IPS DF 4.7 (cell line): Measurements from ENCODE around the gene RELCH.

Experiments used
- DNase-seq: peaks from one replicate; pipeline ENCODE4 v3.0.0-alpha.2; 2013; ENCODE audit warnings: low spot score; ENCODE audit errors: extremely low read depth

Gene RELCH

GRCh38 chr18:62323483-62324180, 136.6 kb downstream of the RELCH start:
- no peak for DNase-seq

DNA sequence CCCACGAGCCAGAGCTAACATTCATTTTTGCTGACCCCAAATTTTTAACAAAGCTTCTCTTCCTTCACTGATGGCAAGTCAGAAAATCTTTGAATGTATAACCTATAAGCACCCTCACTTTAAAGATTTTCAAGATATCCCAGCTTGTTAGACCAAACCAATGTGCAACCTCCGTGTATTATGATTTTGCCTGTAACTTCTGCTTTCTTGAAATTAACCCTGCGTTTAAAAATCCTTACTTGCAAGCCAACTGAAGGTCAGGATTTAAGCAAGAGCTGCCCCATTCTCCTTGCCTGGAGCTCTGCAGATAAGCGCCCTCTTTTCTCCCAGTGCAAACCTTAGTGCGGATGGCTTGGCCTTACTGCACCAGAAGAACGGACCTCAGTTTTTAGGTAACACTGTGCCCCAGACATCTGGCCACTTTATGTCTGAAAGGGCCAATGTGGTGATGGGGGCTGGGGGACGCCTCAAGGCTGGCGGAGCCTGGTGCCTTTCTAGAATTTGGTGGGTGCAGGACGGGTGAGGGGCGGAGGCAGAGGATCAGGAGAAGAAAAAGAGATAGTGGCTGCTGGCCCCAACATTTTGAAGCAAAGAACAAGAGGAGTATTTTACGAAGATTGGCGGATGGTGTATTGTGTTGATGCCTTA, 137.2 kb downstream of the RELCH start:
- no peak for DNase-seq

DNA sequence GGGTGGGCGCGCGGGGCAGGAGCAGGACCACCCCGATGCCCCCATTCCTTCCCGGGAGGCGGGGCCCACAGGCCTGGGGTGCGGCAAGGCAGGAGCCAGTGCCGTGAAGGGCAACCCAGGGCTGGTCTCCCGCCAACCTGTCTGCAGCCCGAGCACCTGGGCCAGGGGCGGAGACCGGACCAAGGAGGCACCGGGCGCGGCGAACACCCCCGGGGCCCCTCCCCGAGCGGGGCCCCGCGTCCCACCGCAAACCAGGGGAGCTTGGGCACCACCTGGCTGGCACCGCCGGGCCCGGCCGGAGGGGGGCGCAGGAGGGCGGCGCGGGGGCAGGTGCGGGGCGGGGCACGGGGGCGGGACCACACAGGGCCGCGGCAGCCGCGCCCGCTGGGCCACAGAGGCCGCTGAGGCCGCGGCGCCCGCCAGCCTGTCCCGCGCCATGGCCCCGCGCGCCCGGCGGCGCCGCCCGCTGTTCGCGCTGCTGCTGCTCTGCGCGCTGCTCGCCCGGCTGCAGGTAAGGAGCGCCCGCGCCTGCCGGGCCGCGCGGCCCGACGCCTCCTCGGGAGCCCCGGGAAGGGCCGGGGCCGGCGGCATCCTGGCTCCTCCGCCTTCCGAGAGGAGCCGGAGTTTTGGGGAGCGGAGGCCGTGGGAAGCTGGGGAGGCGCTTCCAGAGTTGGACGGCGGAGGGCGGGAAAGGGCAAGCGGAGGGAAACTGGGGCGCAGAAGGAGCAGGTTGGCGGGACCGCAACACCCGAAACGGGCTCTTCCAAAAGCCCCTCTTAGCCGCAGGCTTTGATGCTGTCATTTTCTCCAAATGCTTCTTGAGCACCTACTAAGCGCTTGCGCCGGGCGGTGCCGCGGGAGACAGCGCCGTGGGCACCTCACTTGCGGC, 138.1 kb downstream of the RELCH start, which contains the start of gene TNFRSF11A:
TNFRSF11A (plus strand) TSS at position 394 of the 889 bp plus-strand sequence; CDS start at position 437, 43 bp downstream.
- DNase-seq = no peak

GRCh38 chr18:62325806-62326645, 139.0 kb downstream of the RELCH start:
- DNase-seq = no peak

GRCh38 chr18:62326646-62327348, 139.7 kb downstream of the RELCH start:
- no peak for DNase-seq

DNA sequence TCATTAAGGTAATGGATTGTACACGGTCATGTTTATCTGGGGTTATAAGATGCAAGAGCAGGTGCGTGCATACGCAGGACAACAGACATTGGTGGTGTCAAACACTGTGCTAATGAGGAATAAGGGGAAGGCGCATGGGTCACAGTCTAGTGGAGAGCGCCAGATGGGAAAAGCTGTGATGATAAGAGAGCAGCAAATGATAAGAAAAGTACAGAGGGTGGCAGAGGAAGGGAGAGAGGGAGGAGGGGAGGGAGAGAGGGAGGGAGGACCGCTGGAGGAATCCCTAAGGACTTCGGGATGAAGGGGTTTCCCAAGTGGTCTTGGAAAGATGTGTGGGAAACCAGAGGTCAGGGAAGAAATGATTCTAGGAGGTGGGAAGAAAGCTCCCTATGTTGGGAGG, 140.9 kb downstream of the RELCH start:
- DNase-seq = no peak

DNA sequence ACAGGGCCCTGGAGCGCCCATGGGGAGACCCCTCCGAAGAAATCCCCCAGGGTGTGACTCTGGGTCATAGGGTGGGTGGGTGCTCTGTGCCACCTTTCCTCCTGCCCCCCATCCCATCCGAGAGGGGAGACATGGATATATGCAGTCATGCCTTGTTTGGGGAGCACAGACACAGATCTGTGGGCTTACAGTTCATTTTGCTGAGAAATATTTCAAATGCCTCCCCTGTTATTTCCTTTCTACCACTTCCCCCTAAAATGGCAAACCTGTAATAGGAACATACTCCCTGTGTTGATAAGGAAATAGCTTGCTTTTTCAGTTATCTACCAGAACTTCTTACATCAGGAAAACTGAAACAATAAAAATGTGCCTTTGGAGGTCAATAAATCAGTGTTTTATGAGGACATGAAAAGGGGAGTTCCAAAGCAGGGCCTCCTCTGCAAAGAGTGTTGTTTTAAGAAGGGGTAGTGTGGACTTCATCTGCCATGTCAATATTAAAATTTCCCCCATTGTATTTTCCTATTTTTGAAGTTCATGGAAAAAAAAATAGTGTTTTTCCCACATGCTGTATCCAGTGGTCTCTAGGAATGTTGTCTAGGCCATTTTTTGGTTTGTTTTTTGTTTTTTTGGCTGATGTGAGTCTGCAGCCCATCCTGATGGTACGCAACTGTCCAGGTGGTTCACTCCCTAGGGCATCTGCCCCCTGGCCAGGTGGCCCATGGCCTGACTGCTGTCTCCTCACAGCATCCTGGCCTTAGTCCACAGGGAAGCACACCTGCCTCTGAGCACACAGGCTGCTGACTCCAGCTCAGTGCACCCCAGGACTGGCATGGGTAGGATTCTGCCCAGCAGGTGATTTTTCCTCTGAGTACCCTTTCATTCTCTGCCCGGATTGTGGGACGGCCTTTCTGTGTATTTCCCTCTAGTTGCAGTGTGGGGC, 141.8 kb downstream of the RELCH start:
- no peak for DNase-seq

DNA sequence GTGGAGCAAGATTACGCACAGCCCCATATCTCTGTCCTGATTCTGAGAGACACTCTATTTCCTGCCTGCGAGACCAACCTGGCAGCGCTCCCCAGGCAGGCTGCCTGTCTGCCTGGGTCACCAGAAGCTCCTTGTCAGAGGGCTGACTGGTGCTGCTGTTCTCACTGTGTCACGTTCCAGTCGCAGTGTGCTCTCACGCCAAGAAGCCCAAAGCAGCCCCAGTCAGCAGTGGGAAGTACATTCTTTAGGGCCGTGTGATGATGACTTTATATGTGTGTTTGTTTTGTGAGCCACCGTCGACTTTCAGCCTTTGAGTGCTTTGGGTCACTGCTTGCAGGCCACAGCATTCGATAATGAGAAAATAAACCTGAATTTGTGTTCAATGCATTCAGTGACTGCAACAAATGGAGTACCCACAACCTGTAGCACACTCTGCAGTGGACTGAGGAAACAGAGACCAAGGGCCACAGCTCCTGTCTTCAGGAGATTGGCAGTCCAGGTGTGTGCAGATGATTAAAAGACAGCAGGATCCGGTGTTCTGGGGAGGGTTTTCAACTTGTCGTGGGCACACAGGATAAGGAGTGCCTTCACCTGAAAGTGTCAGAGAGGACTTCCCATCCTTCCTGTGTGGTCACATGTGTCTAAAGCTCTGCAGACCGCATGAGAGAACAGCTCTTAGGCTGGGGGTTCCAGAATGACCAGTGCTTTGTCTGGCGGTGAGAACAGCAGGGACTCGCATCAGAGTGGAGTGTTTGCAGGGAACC, 142.8 kb downstream of the RELCH start:
- no peak for DNase-seq

- DNase-seq = no peak
Observed at GRCh38 chr18:62330650-62331049, 143.6 kb downstream of the RELCH start.

DNA sequence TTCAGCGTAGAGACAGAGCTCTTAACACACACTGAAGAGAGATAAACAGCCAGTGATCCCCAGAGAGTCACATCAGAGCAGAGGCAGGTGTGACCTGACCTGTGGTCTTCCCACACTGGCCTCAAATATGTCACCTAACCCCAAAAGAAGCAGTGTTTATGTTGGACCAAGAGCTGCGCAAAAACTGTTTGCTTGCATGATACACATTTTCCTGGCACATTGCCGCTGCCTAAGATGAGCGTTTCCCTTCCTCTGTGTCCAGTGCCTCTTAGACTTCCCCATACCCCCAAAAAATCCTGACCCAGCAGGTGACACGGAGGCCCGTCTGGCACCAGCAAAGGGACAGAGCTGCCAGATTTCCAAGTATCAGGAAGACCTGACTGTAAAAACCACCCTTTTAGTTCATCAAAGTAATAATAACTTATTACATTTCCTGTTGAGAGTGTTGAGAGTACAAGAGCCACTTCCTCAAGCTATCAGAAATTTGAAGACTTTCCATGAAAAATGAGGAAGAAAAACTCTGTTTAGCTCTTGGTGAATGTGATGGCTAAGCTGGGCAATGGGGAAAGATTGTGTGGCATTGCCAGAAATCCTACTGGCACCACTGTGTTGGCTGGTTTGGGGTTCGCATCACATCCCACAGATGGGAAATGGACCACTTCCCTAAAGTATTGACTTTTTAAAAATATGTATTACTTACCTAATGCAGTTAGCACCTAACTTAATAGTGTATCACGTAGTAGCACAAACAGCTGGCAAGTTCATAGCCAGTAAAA, 144.7 kb downstream of the RELCH start:
- no peak for DNase-seq

DNA sequence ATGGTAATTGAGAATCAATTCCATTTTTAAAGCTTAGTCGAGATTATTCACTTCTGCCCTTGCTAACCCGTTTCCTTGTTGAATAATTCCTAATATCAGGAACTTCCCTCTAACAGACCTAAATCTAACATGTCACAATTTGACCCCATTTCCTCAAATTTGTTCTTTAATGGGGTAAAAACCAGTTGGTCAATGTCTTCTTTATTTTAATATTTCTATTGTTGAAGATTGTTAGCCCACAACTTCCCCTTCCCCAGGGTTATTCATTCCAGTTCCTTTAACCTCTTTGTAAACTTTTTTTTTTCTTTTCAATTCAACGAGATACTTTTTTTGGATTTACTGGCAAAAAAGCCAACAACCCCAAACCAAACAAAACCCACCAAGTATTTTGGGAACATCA, 145.4 kb downstream of the RELCH start:
- DNase-seq = no peak

- DNase-seq = no peak
Observed at GRCh38 chr18:62332964-62333695, 146.1 kb downstream of the RELCH start.

DNA sequence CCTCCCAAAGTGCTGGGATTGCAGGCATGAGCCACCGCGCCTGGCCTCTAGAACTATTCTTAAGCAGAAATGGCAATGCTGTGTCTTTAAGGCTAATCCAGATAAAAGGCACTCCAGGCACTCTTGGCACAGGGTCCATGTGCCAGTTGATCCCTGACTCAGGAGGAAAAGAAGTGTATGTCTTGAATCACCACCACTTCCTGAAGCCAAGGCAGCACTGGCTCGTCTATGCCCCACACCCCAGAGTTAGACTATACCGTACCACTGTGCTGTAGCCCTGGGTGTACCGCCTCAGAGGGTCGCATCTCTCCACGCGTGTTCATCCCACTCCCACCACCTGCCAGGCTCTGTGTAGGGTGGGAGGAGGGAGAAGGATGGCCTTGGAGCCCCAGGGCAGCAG, 147.1 kb downstream of the RELCH start:
- DNase-seq = no peak

DNA sequence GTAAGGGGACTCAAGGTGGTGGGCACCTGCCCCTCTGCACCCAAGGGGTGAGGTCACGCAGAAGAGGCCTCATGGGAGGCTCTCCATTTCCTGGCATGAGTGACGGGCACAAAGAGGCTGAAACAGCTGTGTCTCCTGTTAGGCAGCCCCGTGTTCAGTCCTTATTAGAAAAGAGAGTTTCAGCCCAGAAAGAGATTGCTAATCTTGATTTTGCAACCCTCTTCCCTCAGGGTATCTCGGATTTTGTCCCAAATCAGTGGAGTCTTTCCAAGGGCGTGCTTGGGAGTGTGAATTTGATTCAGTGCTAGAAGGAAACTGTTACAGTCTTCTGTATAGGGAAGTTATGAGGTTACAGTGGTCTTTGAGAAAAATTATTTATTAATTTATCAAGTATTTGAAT, 148.4 kb downstream of the RELCH start:
- DNase-seq = no peak

GRCh38 chr18:62336618-62337017, 149.6 kb downstream of the RELCH start:
- no peak for DNase-seq

DNA sequence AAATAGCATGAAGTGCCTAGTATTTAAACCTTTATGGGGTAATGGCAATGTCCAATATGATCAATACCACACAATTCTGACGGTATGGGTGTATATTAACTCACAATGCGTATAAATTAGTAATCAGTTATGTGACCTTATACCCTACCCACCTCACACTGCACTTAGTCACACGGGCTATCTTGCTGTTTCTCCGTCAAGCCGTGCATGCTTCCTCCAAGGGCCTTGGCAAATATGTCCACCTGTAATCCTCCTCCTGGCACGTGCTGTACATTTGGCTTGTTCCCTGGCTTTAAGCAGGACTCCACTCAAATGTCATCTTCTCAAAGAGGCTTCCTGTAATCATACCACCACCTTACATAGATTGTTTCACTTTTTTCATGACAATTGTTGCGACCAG, 150.3 kb downstream of the RELCH start:
- no peak for DNase-seq

- no peak for DNase-seq
Observed at GRCh38 chr18:62338446-62339105, 151.5 kb downstream of the RELCH start.
